T-helper 1 cell treated with Interleukin-12 subunit alpha and Interleukin-12 subunit beta and Interleukin-4 antibody, amounts not matched to agents 30 μg/mL and 1 μg/mL, for 36 hours (primary cell): ENCODE data around the gene OR14J1.
"Not testable (repeated sequence)": the region's sequence is repeated elsewhere in the genome, so short reads cannot be mapped to it uniquely, and the experiment has no call there.

Source experiments
- H3K27ac Mint-ChIP-seq: one replicate; pipeline ENCODE4 v1.8.0; 2021; ENCODE audit warnings: mild to moderate bottlenecking, mixed read lengths
- H3K27me3 Mint-ChIP-seq: one replicate; pipeline ENCODE4 v1.8.0; 2021; ENCODE audit warnings: low read depth, mixed read lengths
- H3K36me3 Mint-ChIP-seq: one replicate; pipeline ENCODE4 v1.8.0; 2021; ENCODE audit warnings: low read depth, mixed read lengths
- H3K4me1 Mint-ChIP-seq: one replicate; pipeline ENCODE4 v1.8.0; 2021; ENCODE audit warnings: low read depth, mixed read lengths
- H3K4me3 Mint-ChIP-seq: one replicate; pipeline ENCODE4 v1.8.0; 2021; ENCODE audit warnings: mild to moderate bottlenecking, moderate library complexity, mixed read lengths
- H3K9me3 Mint-ChIP-seq: one replicate; pipeline ENCODE4 v1.8.0; 2021; ENCODE audit warnings: mixed read lengths

Gene OR14J1

GRCh38 chr6:29301316-29301715, at the start of gene OR14J1:
TSS of gene OR14J1 (plus strand) at chr6:29301701. CDS start at chr6:29306690, 4,989 bp downstream.
- no peak within 1 kb of the TSS for H3K27ac Mint-ChIP-seq

GRCh38 chr6:29251736-29252135, 49.8 kb upstream of the OR14J1 start:
- no peak overlapping the region for H3K4me3 Mint-ChIP-seq
- no peaks in the 10 kb centered on the region for H3K4me1 Mint-ChIP-seq
- peaks cover 25% of the 10 kb centered on the region for H3K9me3 Mint-ChIP-seq
- no peaks in the 10 kb centered on the region for H3K27me3 Mint-ChIP-seq
- no peaks in the 10 kb centered on the region for H3K36me3 Mint-ChIP-seq
- H3K27ac Mint-ChIP-seq = no peak overlapping the region

More at GRCh38 chr6:29301316-29301715, at the start of gene OR14J1:
- H3K9me3 Mint-ChIP-seq = no peaks in the 10 kb centered on the region
- H3K4me3 Mint-ChIP-seq = no peak within 1 kb of the TSS
- no peaks in the 10 kb centered on the region for H3K36me3 Mint-ChIP-seq
- no peaks in the 10 kb centered on the region for H3K4me1 Mint-ChIP-seq
- peaks cover 4% of the 10 kb centered on the region for H3K27me3 Mint-ChIP-seq

GRCh38 chr6:29255530-29255929, 46.0 kb upstream of the OR14J1 start:
- Mint-ChIP-seq H3K4me3 (no peak overlapping the region), H3K27ac (no peak overlapping the region), H3K9me3 (peaks cover 22% of the 10 kb centered on the region), H3K27me3 (no peaks in the 10 kb centered on the region), H3K4me1 (no peaks in the 10 kb centered on the region), H3K36me3 (no peaks in the 10 kb centered on the region)

- H3K4me1 Mint-ChIP-seq = no peaks in the 10 kb centered on the region
- no peak overlapping the region for H3K27ac Mint-ChIP-seq
- no peaks in the 10 kb centered on the region for H3K36me3 Mint-ChIP-seq
- no peaks in the 10 kb centered on the region for H3K27me3 Mint-ChIP-seq
- H3K9me3 Mint-ChIP-seq = peaks cover 12% of the 10 kb centered on the region
- no peak overlapping the region for H3K4me3 Mint-ChIP-seq
These were observed 41.8 kb upstream of the OR14J1 start for GRCh38 chr6:29259721-29260120.

GRCh38 chr6:29263001-29263400, 38.5 kb upstream of the OR14J1 start:
- H3K36me3 Mint-ChIP-seq = no peaks in the 10 kb centered on the region
- H3K27ac Mint-ChIP-seq = no peak overlapping the region
- peaks cover 6% of the 10 kb centered on the region for H3K9me3 Mint-ChIP-seq
- peaks cover 3% of the 10 kb centered on the region for H3K27me3 Mint-ChIP-seq
- H3K4me1 Mint-ChIP-seq = no peaks in the 10 kb centered on the region
- H3K4me3 Mint-ChIP-seq = no peak overlapping the region

- Mint-ChIP-seq H3K27ac (no peak overlapping the region), H3K4me1 (no peaks in the 10 kb centered on the region), H3K36me3 (no peaks in the 10 kb centered on the region), H3K4me3 (no peak overlapping the region), H3K9me3 (no peaks in the 10 kb centered on the region), H3K27me3 (no peaks in the 10 kb centered on the region)
These were observed 7.0 kb upstream of the OR14J1 start for GRCh38 chr6:29294499-29294914.

- Mint-ChIP-seq H3K27ac (no peak overlapping the region), H3K4me1 (no peaks in the 10 kb centered on the region), H3K27me3 (no peaks in the 10 kb centered on the region), H3K4me3 (no peak overlapping the region), H3K9me3 (no peaks in the 10 kb centered on the region), H3K36me3 (no peaks in the 10 kb centered on the region)
These were observed 6.3 kb upstream of the OR14J1 start for GRCh38 chr6:29295181-29295585.

- Mint-ChIP-seq H3K36me3 (no peaks in the 10 kb centered on the region), H3K27ac (no peak overlapping the region), H3K27me3 (no peaks in the 10 kb centered on the region), H3K4me1 (no peaks in the 10 kb centered on the region), H3K4me3 (no peak overlapping the region), H3K9me3 (no peaks in the 10 kb centered on the region)
These were observed 5.9 kb upstream of the OR14J1 start for GRCh38 chr6:29295623-29296022.

GRCh38 chr6:29319931-29320330, 18.4 kb downstream of the OR14J1 start:
- no peaks in the 10 kb centered on the region for H3K36me3 Mint-ChIP-seq
- no peaks in the 10 kb centered on the region for H3K9me3 Mint-ChIP-seq
- no peaks in the 10 kb centered on the region for H3K27me3 Mint-ChIP-seq
- H3K4me1 Mint-ChIP-seq = no peaks in the 10 kb centered on the region
- no peak overlapping the region for H3K27ac Mint-ChIP-seq
- no peak overlapping the region for H3K4me3 Mint-ChIP-seq

GRCh38 chr6:29323332-29323731, 21.8 kb downstream of the OR14J1 start:
- H3K27me3 Mint-ChIP-seq, H3K36me3 Mint-ChIP-seq, H3K27ac Mint-ChIP-seq, H3K4me3 Mint-ChIP-seq, H3K4me1 Mint-ChIP-seq, H3K9me3 Mint-ChIP-seq: not testable (repeated sequence)

GRCh38 chr6:29325777-29326176, 24.3 kb downstream of the OR14J1 start:
- Mint-ChIP-seq H3K9me3 (no peaks in the 10 kb centered on the region), H3K36me3 (no peaks in the 10 kb centered on the region), H3K4me3 (no peak overlapping the region), H3K4me1 (no peaks in the 10 kb centered on the region), H3K27me3 (no peaks in the 10 kb centered on the region), H3K27ac (no peak overlapping the region)

- Mint-ChIP-seq H3K9me3 (peaks cover 9% of the 10 kb centered on the region), H3K27ac (no peak overlapping the region), H3K4me3 (no peak overlapping the region), H3K27me3 (no peaks in the 10 kb centered on the region), H3K4me1 (no peaks in the 10 kb centered on the region), H3K36me3 (no peaks in the 10 kb centered on the region)
These were observed 31.2 kb downstream of the OR14J1 start for GRCh38 chr6:29332676-29333075.

GRCh38 chr6:29336269-29336668, 34.8 kb downstream of the OR14J1 start:
- Mint-ChIP-seq H3K9me3 (peaks cover 9% of the 10 kb centered on the region), H3K36me3 (no peaks in the 10 kb centered on the region), H3K27ac (no peak overlapping the region), H3K27me3 (no peaks in the 10 kb centered on the region), H3K4me3 (no peak overlapping the region), H3K4me1 (no peaks in the 10 kb centered on the region)

- Mint-ChIP-seq H3K9me3 (no peaks in the 10 kb centered on the region), H3K4me1 (no peaks in the 10 kb centered on the region), H3K36me3 (no peaks in the 10 kb centered on the region), H3K4me3 (no peak overlapping the region), H3K27me3 (peaks cover 6% of the 10 kb centered on the region), H3K27ac (no peak overlapping the region)
These were observed 43.9 kb downstream of the OR14J1 start for GRCh38 chr6:29345380-29345779.

- not testable (repeated sequence) for H3K4me1 Mint-ChIP-seq, H3K4me3 Mint-ChIP-seq, H3K27me3 Mint-ChIP-seq, H3K9me3 Mint-ChIP-seq, H3K36me3 Mint-ChIP-seq, H3K27ac Mint-ChIP-seq
These were observed 47.8 kb downstream of the OR14J1 start for GRCh38 chr6:29349348-29349747.

GRCh38 chr6:29354980-29355379, 53.5 kb downstream of the OR14J1 start:
- H3K9me3 Mint-ChIP-seq = no peaks in the 10 kb centered on the region
- H3K27me3 Mint-ChIP-seq = peaks cover 3% of the 10 kb centered on the region
- no peak overlapping the region for H3K27ac Mint-ChIP-seq
- H3K4me3 Mint-ChIP-seq = no peak overlapping the region
- H3K4me1 Mint-ChIP-seq = no peaks in the 10 kb centered on the region
- no peaks in the 10 kb centered on the region for H3K36me3 Mint-ChIP-seq
